ENCODE data around the gene SCTR. TPM values are rescaled to one million over a fixed set of nuclear protein-coding genes. Genes with fewer than 3 reads are reported as not detected.

The SCTR gene
- total RNA-seq, 2 donors from 2014 or later = not detected

- H3K27me3 ChIP-seq (replicated peaks; ENCODE audit: insufficient read depth) = no peaks in the 10 kb centered on the region
- no peak for TF ChIP-seq CTCF (IDR thresholded peaks at IDR 0.05)
- no peak for DNase-seq (ENCODE audit: low spot score)
- no peaks in the 10 kb centered on the region for H3K4me1 ChIP-seq (ENCODE audit: control insufficient read depth in 1 of 2, low read depth in 2 of 2)
- H3K9me3 ChIP-seq = no peaks in the 10 kb centered on the region
- no peak overlapping the region for H3K4me3 ChIP-seq
- ATAC-seq (ENCODE audit: insufficient number of reproducible peaks, low FRiP score, low read depth) = no peak
- no peak overlapping the region for H3K27ac ChIP-seq
- no peaks in the 10 kb centered on the region for H3K36me3 ChIP-seq
Observed at GRCh38 chr2:119397196-119397595, 127.1 kb downstream of the SCTR start.

GRCh38 chr2:119393971-119394748 lies 130.1 kb downstream of the SCTR start:
- DNase-seq (ENCODE audit: low spot score) = no peak
- no peak for TF ChIP-seq CTCF (IDR thresholded peaks at IDR 0.05)
- no peak for ATAC-seq (ENCODE audit: insufficient number of reproducible peaks, low FRiP score, low read depth)
- Histone ChIP-seq H3K36me3 (no peaks in the 10 kb centered on the region), H3K4me3 (no peak overlapping the region), H3K4me1 (ENCODE audit: control insufficient read depth in 1 of 2, low read depth in 2 of 2) (no peaks in the 10 kb centered on the region), H3K9me3 (no peaks in the 10 kb centered on the region), H3K27ac (no peak overlapping the region), H3K27me3 (replicated peaks; ENCODE audit: insufficient read depth) (no peaks in the 10 kb centered on the region)

Other genes starting within 250 kb of the SCTR start
- 1 to 10 TPM; 2.2 to 6.5 TPM for gene C2orf76, start 157.6 kb downstream of the SCTR start, total RNA-seq
- gene DBI, start 157.5 kb downstream of the SCTR start, total RNA-seq = 10 to 100 TPM; 63.8 to 68.6 TPM
- 10 to 100 TPM in 1 of 2 donors, 1 to 10 TPM in 1; 4.9 to 12.3 TPM for gene TMEM37, start 92.6 kb downstream of the SCTR start, total RNA-seq
- under 1 TPM in 1 of 2 donors, not detected in 1; 0.56 TPM for gene CFAP221, start 20.0 kb upstream of the SCTR start, total RNA-seq
- gene TMEM177, start 154.7 kb upstream of the SCTR start, total RNA-seq = 1 to 10 TPM; 4.2 to 8.9 TPM
- 10 to 100 TPM; 18.5 to 43.3 TPM for gene PTPN4, start 235.4 kb upstream of the SCTR start, total RNA-seq

Measured in thoracic aorta (tissue), 2 donors.